Measurements from ENCODE around the gene PTPRD.

PTPRD gene

GRCh38 chr9:8600914-8601680, 2011.7 kb downstream of the PTPRD start:
- no peak overlapping the region for H3K4me3 ChIP-seq (ENCODE audit: low read depth, low read length)
- no peak for DNase-seq (ENCODE audit: low read depth)
- no peak for TF ChIP-seq CTCF (IDR thresholded peaks at IDR 0.05; ENCODE audit: insufficient read depth, low read depth, low read length, missing control alignments)

GRCh38 chr9:8599937-8600336, 2012.9 kb downstream of the PTPRD start:
- DNase-seq (ENCODE audit: low read depth), result no peak
- TF ChIP-seq CTCF (IDR thresholded peaks at IDR 0.05; ENCODE audit: insufficient read depth, low read depth, low read length, missing control alignments), result no peak
- no peak overlapping the region for H3K4me3 ChIP-seq (ENCODE audit: low read depth, low read length)

GRCh38 chr9:8589476-8589875, 2023.3 kb downstream of the PTPRD start:
- DNase-seq (ENCODE audit: low read depth), result no peak
- no peak overlapping the region for H3K4me3 ChIP-seq (ENCODE audit: low read depth, low read length)
- TF ChIP-seq CTCF (IDR thresholded peaks at IDR 0.05; ENCODE audit: insufficient read depth, low read depth, low read length, missing control alignments), result no peak

- TF ChIP-seq CTCF (IDR thresholded peaks at IDR 0.05; ENCODE audit: insufficient read depth, low read depth, low read length, missing control alignments), result no peak
- DNase-seq (ENCODE audit: low read depth), result no peak
- H3K4me3 ChIP-seq (ENCODE audit: low read depth, low read length), result no peak overlapping the region
Measured at GRCh38 chr9:8585036-8585435, 2027.8 kb downstream of the PTPRD start.

GRCh38 chr9:8579661-8580060, 2033.1 kb downstream of the PTPRD start:
- DNase-seq (ENCODE audit: low read depth), result no peak
- no peak for TF ChIP-seq CTCF (IDR thresholded peaks at IDR 0.05; ENCODE audit: insufficient read depth, low read depth, low read length, missing control alignments)
- H3K4me3 ChIP-seq (ENCODE audit: low read depth, low read length), result no peak overlapping the region

GRCh38 chr9:8576741-8577140, 2036.1 kb downstream of the PTPRD start:
- H3K4me3 ChIP-seq (ENCODE audit: low read depth, low read length), result no peak overlapping the region
- no peak for DNase-seq (ENCODE audit: low read depth)
- no peak for TF ChIP-seq CTCF (IDR thresholded peaks at IDR 0.05; ENCODE audit: insufficient read depth, low read depth, low read length, missing control alignments)

- no peak for TF ChIP-seq CTCF (IDR thresholded peaks at IDR 0.05; ENCODE audit: insufficient read depth, low read depth, low read length, missing control alignments)
- no peak overlapping the region for H3K4me3 ChIP-seq (ENCODE audit: low read depth, low read length)
- DNase-seq (ENCODE audit: low read depth), result no peak
Measured at GRCh38 chr9:8574846-8575245, 2038.0 kb downstream of the PTPRD start.
